MCF 10A (cell line): ENCODE data around the gene FURIN. TPM values are rescaled to one million over a fixed set of nuclear protein-coding genes. Genes with fewer than 3 reads are reported as not detected.
A peak's percentile ranks its signal among the peaks of the same experiment; 100 is the strongest.

Experiments used
- BruUV-seq: library from RNA; stranded (reverse); fragments of 400-500 nt; replicated peaks from 2 replicates; lab custom pipeline; 2021; lab: Mats Ljungman, UMichigan
- CTCF ChIA-PET: fragments of 300-600 bp; sonication (Branson Sonifier 250); formaldehyde crosslinking; extraction: SDS; loops from one replicate; lab custom pipeline; 2021; ENCODE audit warnings: antibody characterized with exemption, inconsistent platforms; lab: Yijun Ruan, JAX
- POLR2A ChIA-PET: fragments of 300-600, 350-650 bp; sonication (Branson Sonifier 250); formaldehyde crosslinking; extraction: SDS; loops from one replicate; lab custom pipeline; 2020; ENCODE audit warnings: antibody characterized with exemption, inconsistent platforms; lab: Yijun Ruan, JAX
- DNase-seq: peaks from one replicate; pipeline ENCODE4 v3.0.0-alpha.2; 2018; ENCODE audit not compliant: unreplicated experiment
- H3K27ac Mint-ChIP-seq: one replicate; pipeline ENCODE4 v1.8.0; 2022; ENCODE audit warnings: mild to moderate bottlenecking, low read depth, mixed read lengths; ENCODE audit not compliant: unreplicated experiment
- H3K27me3 Mint-ChIP-seq: one replicate; pipeline ENCODE4 v1.8.0; 2022; ENCODE audit warnings: mixed read lengths; ENCODE audit not compliant: insufficient read depth, unreplicated experiment
- H3K36me3 Mint-ChIP-seq: one replicate; pipeline ENCODE4 v1.8.0; 2022; ENCODE audit warnings: mild to moderate bottlenecking, moderate library complexity, mixed read lengths; ENCODE audit not compliant: insufficient read depth, unreplicated experiment
- H3K4me1 Mint-ChIP-seq: one replicate; pipeline ENCODE4 v1.8.0; 2022; ENCODE audit warnings: mixed read lengths; ENCODE audit not compliant: insufficient read depth, unreplicated experiment
- H3K4me3 Mint-ChIP-seq: one replicate; pipeline ENCODE4 v1.8.0; 2022; ENCODE audit warnings: mild to moderate bottlenecking, moderate library complexity, mixed read lengths; ENCODE audit not compliant: unreplicated experiment
- H3K9me3 Mint-ChIP-seq: one replicate; pipeline ENCODE4 v1.8.0; 2022; ENCODE audit warnings: mixed read lengths; ENCODE audit not compliant: unreplicated experiment
- intact Hi-C: fragments of 100-400 bp; cut with micrococcal nuclease; formaldehyde crosslinking; loops from 2 replicates; pipeline ENCODE4 v1.14.1; 2022
- total RNA-seq: library from RNA; stranded (reverse); gene quantifications from 2 replicates; pipeline ENCODE4 v1.2.3, GENCODE V29; 2022
- TF ChIP-seq, protein P1 (sequence below): fragments of 200-600 bp; IDR thresholded peaks from one replicate; pipeline ENCODE4 v1.8.0; 2022; ENCODE audit warnings: antibody characterized with exemption, mild to moderate bottlenecking; ENCODE audit not compliant: unreplicated experiment

FURIN gene
- total RNA-seq, 1 experiment from 2014 or later: 48.8 TPM

DNA sequence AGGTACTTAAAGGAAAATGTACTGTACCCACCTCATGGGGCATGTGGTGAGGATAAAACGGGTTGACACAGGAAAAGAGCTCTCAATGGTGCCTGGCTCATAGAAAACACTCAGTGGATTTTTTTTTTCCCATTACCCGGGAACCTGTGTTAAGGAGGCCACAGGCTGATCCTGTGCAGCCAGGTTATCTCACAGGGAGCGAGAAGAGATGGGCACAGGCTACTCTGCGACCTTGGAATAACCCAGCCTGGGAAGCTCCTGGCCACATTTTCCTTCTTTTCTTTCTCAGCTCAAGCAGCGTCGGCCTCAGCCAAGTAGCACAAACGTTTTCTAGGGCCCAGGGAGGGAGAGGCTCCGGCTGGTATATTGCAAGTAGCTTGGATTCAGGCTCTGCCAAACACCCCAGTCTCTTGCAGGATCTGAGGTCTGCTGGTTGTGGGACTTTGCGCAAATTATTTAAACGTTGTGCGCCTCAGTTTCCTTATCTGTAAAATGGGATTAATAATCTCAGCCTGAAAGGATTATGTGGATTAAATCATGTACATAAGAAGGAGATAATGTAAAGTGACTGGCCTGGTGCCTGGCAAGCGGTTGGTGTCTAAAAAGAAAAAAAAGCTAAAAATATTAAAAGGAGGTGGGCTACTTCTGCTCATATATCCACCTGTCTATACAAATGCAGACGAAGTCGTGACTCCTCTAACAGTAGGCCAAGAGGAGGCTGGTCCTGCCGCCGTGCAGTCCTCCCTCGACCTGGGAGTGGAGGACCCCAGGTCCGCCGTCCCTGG, 2.2 kb downstream of the FURIN start:
- H3K36me3 Mint-ChIP-seq: peaks cover 12% of the 10 kb centered on the region
- TF ChIP-seq, protein P1, sequence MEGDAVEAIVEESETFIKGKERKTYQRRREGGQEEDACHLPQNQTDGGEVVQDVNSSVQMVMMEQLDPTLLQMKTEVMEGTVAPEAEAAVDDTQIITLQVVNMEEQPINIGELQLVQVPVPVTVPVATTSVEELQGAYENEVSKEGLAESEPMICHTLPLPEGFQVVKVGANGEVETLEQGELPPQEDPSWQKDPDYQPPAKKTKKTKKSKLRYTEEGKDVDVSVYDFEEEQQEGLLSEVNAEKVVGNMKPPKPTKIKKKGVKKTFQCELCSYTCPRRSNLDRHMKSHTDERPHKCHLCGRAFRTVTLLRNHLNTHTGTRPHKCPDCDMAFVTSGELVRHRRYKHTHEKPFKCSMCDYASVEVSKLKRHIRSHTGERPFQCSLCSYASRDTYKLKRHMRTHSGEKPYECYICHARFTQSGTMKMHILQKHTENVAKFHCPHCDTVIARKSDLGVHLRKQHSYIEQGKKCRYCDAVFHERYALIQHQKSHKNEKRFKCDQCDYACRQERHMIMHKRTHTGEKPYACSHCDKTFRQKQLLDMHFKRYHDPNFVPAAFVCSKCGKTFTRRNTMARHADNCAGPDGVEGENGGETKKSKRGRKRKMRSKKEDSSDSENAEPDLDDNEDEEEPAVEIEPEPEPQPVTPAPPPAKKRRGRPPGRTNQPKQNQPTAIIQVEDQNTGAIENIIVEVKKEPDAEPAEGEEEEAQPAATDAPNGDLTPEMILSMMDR: no peak
- CTCF ChIA-PET: interaction anchor here (0.6 to 1.5 kb wide), 6 partner anchors 8 to 1223 kb away, joined by 3 to 8 read pairs (median 4); no protein-coding TSS in a partner anchor
- peak overlapping the region; percentile 89 for H3K27ac Mint-ChIP-seq
- POLR2A ChIA-PET: interaction anchor here (0.6 to 2.6 kb wide), 13 partner anchors 12 to 604 kb away, joined by 3 to 29 read pairs (median 3); partner anchors contain the start of genes BLM, HDDC3 and MAN2A2
- no peaks in the 10 kb centered on the region for H3K27me3 Mint-ChIP-seq
- H3K9me3 Mint-ChIP-seq: no peaks in the 10 kb centered on the region
- TSS peak; percentile 67 for BruUV-seq
- H3K4me1 Mint-ChIP-seq: peaks cover 40% of the 10 kb centered on the region
- DNase-seq: peak; percentile 35
- intact Hi-C loops: loop anchor here (2.0 to 5.0 kb wide), 2 partner anchors 154 to 223 kb away; partner anchors contain the start of gene BLM
- H3K4me3 Mint-ChIP-seq: peak overlapping the region; percentile 76

- ChIA-PET POLR2A (interaction anchor here (0.6 to 2.6 kb wide), 11 partner anchors 31 to 438 kb away, joined by 3 to 29 read pairs (median 3); partner anchors contain the start of genes BLM, HDDC3 and MAN2A2), CTCF (interaction anchor here (0.6 to 1.5 kb wide), 4 partner anchors 9 to 1224 kb away, joined by 3 to 8 read pairs (median 4); no protein-coding TSS in a partner anchor)
- Mint-ChIP-seq H3K4me3 (peak overlapping the region; percentile 76), H3K4me1 (peaks cover 33% of the 10 kb centered on the region), H3K9me3 (no peaks in the 10 kb centered on the region), H3K36me3 (peaks cover 9% of the 10 kb centered on the region), H3K27me3 (no peaks in the 10 kb centered on the region), H3K27ac (peak overlapping the region; percentile 89)
- intact Hi-C loops: loop anchor here (2.0 to 5.0 kb wide), 2 partner anchors 154 to 224 kb away; partner anchors contain the start of gene BLM
- BruUV-seq: no TSS peak
- TF ChIP-seq, protein P1: no peak
- DNase-seq: peak; percentile 41
Observed at GRCh38 chr15:90871139-90871715, 2.8 kb downstream of the FURIN start.

GRCh38 chr15:90871716-90872485, 3.5 kb downstream of the FURIN start:
- no peaks in the 10 kb centered on the region for H3K9me3 Mint-ChIP-seq
- peaks cover 26% of the 10 kb centered on the region for H3K4me1 Mint-ChIP-seq
- peak; percentile 40 for DNase-seq
- H3K27me3 Mint-ChIP-seq: no peaks in the 10 kb centered on the region
- ChIA-PET POLR2A (interaction anchor here (0.6 to 2.6 kb wide), 6 partner anchors 31 to 311 kb away, joined by 3 to 29 read pairs (median 10); partner anchors contain the start of genes BLM, HDDC3 and MAN2A2), CTCF (interaction anchor here (0.7 to 1.5 kb wide), 3 partner anchors 14 to 1224 kb away, joined by 4 to 8 read pairs (median 4); no protein-coding TSS in a partner anchor)
- intact Hi-C loops: loop anchor here (2.0 to 5.0 kb wide), 2 partner anchors 155 to 225 kb away; partner anchors contain the start of gene BLM
- H3K27ac Mint-ChIP-seq: peak overlapping the region; percentile 42
- peak overlapping the region; percentile 79 for H3K4me3 Mint-ChIP-seq
- peaks cover 16% of the 10 kb centered on the region for H3K36me3 Mint-ChIP-seq
- TF ChIP-seq, protein P1: no peak
- BruUV-seq: no TSS peak
